Middle frontal gyrus (tissue), 1 donor: Measurements from ENCODE around the gene SCUBE1.

ENCODE experiments used
- DNase-seq: peaks from one replicate; pipeline ENCODE4 v3.0.0-alpha.2; 2015; ENCODE audit warnings: low spot score; ENCODE audit errors: extremely low spot score

Gene SCUBE1

DNA sequence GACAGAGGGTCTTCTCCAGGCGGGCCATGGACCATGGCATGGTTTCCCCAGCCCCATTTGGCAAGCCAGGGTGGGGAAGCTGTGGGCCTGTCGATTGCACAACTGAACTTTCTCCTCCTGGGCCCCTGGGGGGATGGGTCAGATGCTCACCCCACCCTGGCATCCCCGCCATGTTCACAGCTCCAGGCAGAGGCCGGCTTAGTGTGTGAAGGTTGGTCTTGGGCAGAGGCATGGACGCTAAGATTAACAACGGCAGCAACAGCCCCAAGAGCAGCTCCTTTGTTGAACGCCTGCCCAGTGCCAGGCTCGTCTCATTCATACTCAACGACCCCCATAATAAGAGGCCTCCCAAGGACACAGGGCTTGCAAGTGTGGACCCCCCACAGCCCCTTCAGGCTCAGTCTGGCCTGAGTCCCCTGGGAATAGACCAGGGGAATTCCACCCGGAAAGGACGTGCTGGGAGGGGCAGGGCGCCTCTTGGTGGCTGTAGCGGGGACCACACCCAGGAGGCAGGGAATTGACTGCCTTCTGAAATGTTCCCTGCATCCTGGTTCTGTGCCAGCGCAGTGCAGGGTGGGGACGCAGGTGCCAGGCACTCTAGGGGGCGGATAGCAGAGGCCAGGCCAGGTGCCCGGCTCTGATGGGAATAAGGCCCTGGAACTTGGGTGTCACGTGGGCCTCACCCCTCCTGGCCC, 183.5 kb downstream of the SCUBE1 start:
- no peak for DNase-seq

GRCh38 chr22:43158778-43159483, 184.2 kb downstream of the SCUBE1 start:
- DNase-seq: no peak

GRCh38 chr22:43157874-43158546, 185.2 kb downstream of the SCUBE1 start:
- no peak for DNase-seq

DNA sequence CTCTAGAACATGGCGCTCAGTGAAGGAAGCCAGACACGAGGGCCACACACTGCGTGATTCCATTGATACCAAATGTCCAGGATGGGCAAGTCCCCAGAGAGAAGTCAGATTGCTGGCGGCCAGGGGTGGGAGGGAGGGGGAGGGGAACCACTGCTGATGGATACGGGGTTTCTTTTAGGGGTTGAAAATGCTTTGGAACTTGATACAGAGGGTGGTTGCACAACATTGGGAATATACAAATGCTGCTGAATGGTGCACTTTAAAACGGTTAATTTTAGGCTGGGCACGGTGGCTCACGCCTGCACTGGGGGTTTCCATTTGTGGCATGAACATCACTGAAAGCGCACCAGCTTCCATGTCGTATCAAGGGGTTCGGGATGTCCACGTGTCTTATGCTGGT, 186.8 kb downstream of the SCUBE1 start:
- no peak for DNase-seq

GRCh38 chr22:43155789-43156188, 187.4 kb downstream of the SCUBE1 start:
- no peak for DNase-seq

DNA sequence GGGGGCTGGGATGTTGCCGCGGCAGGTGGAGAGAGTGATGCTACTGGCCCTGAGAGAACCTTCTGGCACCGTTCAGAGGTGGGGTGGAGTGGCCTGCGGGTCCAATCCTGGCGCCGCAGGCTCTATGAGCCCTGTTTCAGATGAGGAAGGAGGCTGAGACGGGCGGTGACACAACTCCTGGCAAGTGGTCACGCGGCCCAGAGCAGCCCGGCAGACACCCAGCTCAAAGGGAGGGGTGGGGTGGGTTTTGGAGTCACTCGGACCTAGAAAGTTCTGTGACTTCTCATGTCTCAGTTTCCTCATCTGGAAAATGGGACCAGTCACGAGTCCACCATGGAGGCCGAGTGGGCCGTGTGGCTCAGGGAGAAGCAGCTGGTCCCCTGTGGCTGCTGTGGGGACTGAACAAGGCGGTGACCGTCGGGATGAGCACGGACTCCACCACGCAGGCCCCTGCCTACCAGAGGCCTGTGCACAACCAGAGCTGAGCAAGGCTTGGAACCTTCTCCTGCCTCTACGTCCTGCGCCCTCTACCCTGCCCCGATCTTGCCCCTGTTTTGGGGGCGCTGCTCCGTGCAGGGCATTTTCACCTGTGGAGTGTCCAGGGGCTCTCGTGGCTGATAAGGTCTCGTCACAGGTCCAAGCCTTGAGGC, 188.2 kb downstream of the SCUBE1 start:
- no peak for DNase-seq

DNA sequence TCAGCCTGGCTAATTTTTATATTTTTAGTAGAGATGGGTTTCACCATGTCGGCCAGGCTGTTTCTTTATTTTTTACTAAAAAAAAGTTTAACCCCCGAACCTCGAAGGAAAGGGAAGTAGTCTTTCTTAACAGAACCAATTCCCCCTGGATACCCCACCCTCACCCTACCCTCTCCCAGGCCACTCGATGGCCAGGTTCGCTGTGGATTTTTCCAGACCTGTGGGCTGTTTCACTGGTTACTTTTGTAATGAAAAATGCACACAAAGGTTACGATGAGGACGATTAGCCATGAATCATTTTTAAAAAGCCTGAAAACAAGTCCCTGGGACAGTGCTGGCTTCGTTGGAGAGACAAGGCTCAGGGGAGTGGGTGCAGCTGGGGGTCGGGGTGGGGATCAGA, 189.3 kb downstream of the SCUBE1 start:
- no peak for DNase-seq

DNA sequence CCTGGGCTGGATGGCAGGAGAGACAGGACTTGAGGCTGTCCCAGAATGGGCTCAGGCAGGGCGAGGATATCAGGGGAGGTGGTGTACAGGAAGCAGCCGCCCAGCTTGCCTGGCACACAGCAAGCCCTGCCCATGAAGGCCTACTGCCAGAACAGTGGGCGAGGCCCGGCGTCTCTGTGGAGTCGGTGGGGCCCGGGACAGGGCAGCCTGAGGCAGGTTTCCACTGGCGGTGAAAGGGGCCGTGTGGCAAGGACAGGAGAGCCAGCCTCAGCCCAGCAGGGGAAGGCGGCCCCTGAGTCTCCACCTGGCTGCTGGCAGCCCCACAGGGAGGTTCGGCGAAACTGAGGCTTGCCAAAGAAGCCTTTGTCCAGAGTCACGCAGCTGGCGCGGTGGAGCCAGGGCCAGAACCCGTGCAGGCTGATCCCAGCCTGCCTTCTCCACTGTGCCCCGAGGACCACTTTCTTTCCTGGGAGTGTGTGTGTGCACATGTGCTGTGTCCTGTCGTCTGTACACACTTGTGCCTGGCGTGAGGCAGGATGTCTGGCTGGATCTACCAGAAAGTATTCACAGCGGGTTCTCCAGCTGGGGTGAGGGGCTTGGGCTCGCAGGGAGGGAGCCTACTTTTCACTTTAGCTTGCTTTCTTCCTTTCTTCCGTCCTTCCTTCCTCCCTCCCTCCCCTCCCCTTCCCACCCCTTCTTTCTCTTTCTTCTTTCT, 190.7 kb downstream of the SCUBE1 start:
- no peak for DNase-seq

GRCh38 chr22:43152003-43152356, 191.2 kb downstream of the SCUBE1 start:
- no peak for DNase-seq

GRCh38 chr22:43151251-43152002, 191.7 kb downstream of the SCUBE1 start, which contains the start of gene TSPO:
TSPO (plus strand) TSS chr22:43151559; CDS start chr22:43159239, 7,680 bp downstream.
- DNase-seq: peak; percentile 3

- DNase-seq: no peak
Observed at GRCh38 chr22:43150731-43151206, 192.4 kb downstream of the SCUBE1 start.

- DNase-seq: no peak
Observed at GRCh38 chr22:43148581-43148980, 194.6 kb downstream of the SCUBE1 start.

- no peak for DNase-seq
Observed at GRCh38 chr22:43147821-43148220, 195.4 kb downstream of the SCUBE1 start.
